ENCODE measurements around the gene FANCD2OS.
"Not testable (repeated sequence)": the region's sequence is repeated elsewhere in the genome, so short reads cannot be mapped to it uniquely, and the experiment has no call there.

The FANCD2OS gene

DNA sequence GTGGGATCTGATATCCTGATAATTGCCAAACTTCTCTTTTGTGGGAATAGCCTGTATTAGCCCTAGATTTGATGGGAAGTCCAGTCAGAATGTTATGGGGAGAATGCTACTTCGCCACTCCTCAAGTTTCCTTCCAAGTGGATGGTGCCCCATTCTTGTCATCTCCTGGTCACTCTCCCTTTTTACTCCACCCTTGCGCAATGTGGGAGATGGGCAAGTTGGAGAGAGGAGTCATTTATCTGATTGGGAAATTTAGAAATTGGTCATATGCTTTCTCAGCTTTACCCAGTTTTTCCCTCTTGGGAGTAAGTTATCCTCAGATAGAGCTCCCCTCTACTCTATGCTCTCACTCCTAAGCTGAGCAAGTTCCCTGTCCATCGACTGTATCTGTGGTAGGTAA, 14.4 kb downstream of the FANCD2OS start:
- DNase-seq (ENCODE audit: low read depth in 2 of 3, low spot score in 2 of 3): no peak

GRCh38 chr3:10091387-10091786, 16.7 kb downstream of the FANCD2OS start:
- not testable (repeated sequence) for DNase-seq (ENCODE audit: low read depth in 2 of 3, low spot score in 2 of 3)

DNA sequence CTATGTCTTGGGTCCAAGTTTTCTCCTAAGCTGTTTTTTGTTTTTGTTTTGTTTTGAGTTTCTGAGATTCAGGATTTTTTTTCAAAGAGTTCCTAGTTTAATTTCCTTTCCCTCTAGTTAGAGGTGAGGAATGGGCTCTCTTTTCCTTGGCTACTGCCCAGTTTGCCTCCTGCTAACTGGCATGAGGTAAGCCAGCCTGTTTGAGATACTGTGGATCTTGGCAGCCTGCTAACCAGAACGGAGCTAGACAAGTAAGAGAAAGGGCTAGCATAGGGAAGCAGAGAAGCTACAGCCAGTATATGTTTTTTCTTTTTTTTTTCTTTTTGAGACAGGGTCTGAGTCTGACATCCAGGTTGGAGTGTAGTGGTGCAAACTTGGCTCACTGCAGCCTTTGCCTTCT, 17.3 kb downstream of the FANCD2OS start:
- DNase-seq (ENCODE audit: low read depth in 2 of 3, low spot score in 2 of 3): not testable (repeated sequence)

GRCh38 chr3:10090179-10090578, 17.9 kb downstream of the FANCD2OS start:
- no peak for DNase-seq (ENCODE audit: low read depth in 2 of 3, low spot score in 2 of 3)

GRCh38 chr3:10088256-10088655, 19.8 kb downstream of the FANCD2OS start:
- DNase-seq (ENCODE audit: low read depth in 2 of 3, low spot score in 2 of 3): no peak

- no peak for DNase-seq (ENCODE audit: low read depth in 2 of 3, low spot score in 2 of 3)
These were observed 22.3 kb downstream of the FANCD2OS start for GRCh38 chr3:10085738-10086137.

DNA sequence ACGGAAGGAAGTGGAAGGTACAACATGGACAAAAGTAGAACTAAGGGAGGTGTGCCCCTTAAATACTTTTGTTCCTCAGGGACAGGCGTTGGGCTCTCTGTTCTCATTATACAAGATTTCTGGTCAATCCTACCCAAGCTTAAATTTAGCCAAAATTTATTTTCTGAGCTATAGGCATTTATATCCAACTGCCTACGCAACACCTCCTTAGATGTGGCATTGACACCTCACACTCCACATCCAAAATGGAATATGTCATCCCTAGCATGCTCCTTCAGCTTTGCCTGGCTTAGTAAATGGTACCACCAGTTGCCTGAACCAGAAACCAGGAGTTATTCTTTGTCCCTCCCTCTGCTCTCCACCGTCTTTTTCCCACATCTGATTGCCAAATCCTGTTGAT, 26.2 kb downstream of the FANCD2OS start:
- no peak for DNase-seq (ENCODE audit: low read depth in 2 of 3, low spot score in 2 of 3)

- DNase-seq (ENCODE audit: low read depth in 2 of 3, low spot score in 2 of 3): no peak
These were observed 33.4 kb downstream of the FANCD2OS start for GRCh38 chr3:10074666-10075065.

DNA sequence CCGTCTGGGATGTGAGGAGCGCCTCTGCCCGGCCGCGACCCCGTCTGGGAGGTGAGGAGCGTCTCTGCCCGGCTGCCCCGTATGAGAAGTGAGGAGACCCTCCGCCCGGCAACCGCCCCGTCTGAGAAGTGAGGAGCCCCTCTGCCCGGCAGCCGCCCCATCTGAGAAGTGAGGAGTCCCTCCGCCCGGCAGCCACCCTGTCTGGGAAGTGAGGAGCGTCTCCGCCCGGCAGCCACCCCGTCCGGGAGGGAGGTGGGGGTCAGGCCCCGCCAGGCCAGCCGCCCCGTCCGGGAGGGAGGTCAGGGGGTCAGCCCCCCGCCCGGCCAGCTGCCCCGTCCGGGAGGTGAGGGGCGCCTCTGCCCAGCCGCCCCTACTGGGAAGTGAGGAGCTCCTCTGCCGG, 38.0 kb downstream of the FANCD2OS start:
- not testable (repeated sequence) for DNase-seq (ENCODE audit: low read depth in 2 of 3, low spot score in 2 of 3)

GRCh38 chr3:10055097-10055496, 53.0 kb downstream of the FANCD2OS start:
- DNase-seq (ENCODE audit: low read depth in 2 of 3, low spot score in 2 of 3): no peak

All from activated CD8-positive, alpha-beta memory T cell treated with anti-CD3 and anti-CD28 coated beads for 48 hours (primary cell).